HepG2 (cell line): ENCODE data around the gene ARFGEF3. TPM values are rescaled to one million over a fixed set of nuclear protein-coding genes. Genes with fewer than 3 reads are reported as not detected.

ENCODE experiments used
- AKNA ChIP-seq: sonication (generic); formaldehyde crosslinking; IDR thresholded peaks from 2 replicates; pipeline ENCODE4 v1.4.0; 2020; ENCODE audit warnings: missing genetic modification reagents, borderline replicate concordance
- ATF5 ChIP-seq: sonication (generic); formaldehyde crosslinking; IDR thresholded peaks from 2 replicates; pipeline ENCODE4 v1.4.0; 2020; ENCODE audit warnings: mild to moderate bottlenecking, low read depth, missing genetic modification reagents
- CBX2 ChIP-seq, 2 experiments: fragments of 200-600 bp in 1 of 2; sonication (generic); formaldehyde crosslinking in 1 of 2; IDR thresholded peaks; 2 replicates each; pipeline versions ENCODE4 v1.7.0 to v1.8.1; 2018 to 2022; ENCODE audit warnings: low read depth in 2 of 2, low read length in 1 of 2, mild to moderate bottlenecking in 1 of 2, missing genetic modification reagents in 1 of 2
- DR1 ChIP-seq: sonication (generic); formaldehyde crosslinking; IDR thresholded peaks from 2 replicates; pipeline ENCODE4 v1.8.0; 2021; ENCODE audit warnings: mild to moderate bottlenecking, missing genetic modification reagents, inconsistent platforms
- MED8 ChIP-seq: sonication (generic); formaldehyde crosslinking; IDR thresholded peaks from 2 replicates; pipeline ENCODE4 v1.8.1; 2023; ENCODE audit warnings: mild to moderate bottlenecking, missing genetic modification reagents; ENCODE audit not compliant: insufficient replicate concordance
- PCBP2 ChIP-seq: fragments of 200-400 bp; formaldehyde crosslinking; optimal IDR thresholded peaks from 2 replicates; pipeline ENCODE3; 2018; ENCODE audit warnings: low read length, low read depth; ENCODE audit not compliant: poor library complexity, severe bottlenecking
- RFXAP ChIP-seq: sonication (generic); formaldehyde crosslinking; IDR thresholded peaks from 2 replicates; pipeline ENCODE4 v1.4.0; 2020; ENCODE audit warnings: missing genetic modification reagents, borderline replicate concordance
- ZNF329 ChIP-seq: sonication (generic); formaldehyde crosslinking; IDR thresholded peaks from 2 replicates; pipeline ENCODE4 v1.9.0; 2021; ENCODE audit warnings: low read depth, mild to moderate bottlenecking, missing genetic modification reagents
- ZNF431 ChIP-seq: sonication (generic); formaldehyde crosslinking; IDR thresholded peaks from 2 replicates; pipeline ENCODE4 v1.9.0; 2022; ENCODE audit warnings: missing genetic modification reagents, low read depth, mild to moderate bottlenecking, borderline replicate concordance
- ZNF878 ChIP-seq: sonication (generic); formaldehyde crosslinking; IDR thresholded peaks from 2 replicates; pipeline ENCODE4 v1.8.1; 2023; ENCODE audit warnings: mild to moderate bottlenecking, missing genetic modification reagents, moderate library complexity
- polyA plus RNA-seq, 8 experiments: library from polyadenylated mRNA; depleted of rRNA in 3 of 8; stranded (reverse) in 7 of 8; unstranded in 1 of 8; fragments of >200 nt; fragmentation: Illumina TruSeq in 4 of 8; extraction: Trizol in 4 of 8; gene quantifications; 2 replicates each; pipeline versions ENCODE4 v1.2.1 to v1.2.3, GENCODE V29; 2011 to 2016; ENCODE audit warnings: low read depth in 4 of 8, missing spikeins in 1 of 8, mixed read lengths in 1 of 8; ENCODE audit not compliant: insufficient read depth in 1 of 8
- total RNA-seq, 5 experiments: library from RNA; depleted of rRNA; stranded (reverse); fragments of >200 nt; fragmentation: Illumina TruSeq; extraction: Trizol; gene quantifications; 2 replicates each; pipeline ENCODE4 v1.2.3, GENCODE V29; 2016; ENCODE audit warnings: low read depth in 1 of 5
- TF ChIP-seq, protein P1 (sequence below): sonication (generic); formaldehyde crosslinking; IDR thresholded peaks from 2 replicates; pipeline ENCODE4 v1.5.0; 2020; ENCODE audit warnings: mild to moderate bottlenecking, missing genetic modification reagents, borderline replicate concordance

The ARFGEF3 gene
- total and polyA plus RNA-seq, 2 of the 13 experiments (the other 11 are each of a cell fraction or from before 2014, with no cell fraction given), result 0.60 to 2.6 TPM

GRCh38 chr6:138310821-138311220, 149.1 kb downstream of the ARFGEF3 start (continued):
- TF ChIP-seq AKNA (CRISPR knock-in tag) (no peak), MED8 (no peak), ZNF329 (no peak), ZNF431 (CRISPR knock-in tag) (no peak), CBX2 (IDR thresholded peaks at IDR 0.05; ENCODE audit: low read depth, low read length) (no peak), CBX2 (CRISPR knock-in tag; IDR thresholded peaks at IDR 0.05; ENCODE audit: low read depth) (no peak), PCBP2 (no peak), RFXAP (CRISPR knock-in tag) (no peak), ZNF878 (CRISPR knock-in tag) (no peak), DR1 (CRISPR knock-in tag) (no peak), ATF5 (CRISPR knock-in tag) (no peak)
- TF ChIP-seq, protein P1, sequence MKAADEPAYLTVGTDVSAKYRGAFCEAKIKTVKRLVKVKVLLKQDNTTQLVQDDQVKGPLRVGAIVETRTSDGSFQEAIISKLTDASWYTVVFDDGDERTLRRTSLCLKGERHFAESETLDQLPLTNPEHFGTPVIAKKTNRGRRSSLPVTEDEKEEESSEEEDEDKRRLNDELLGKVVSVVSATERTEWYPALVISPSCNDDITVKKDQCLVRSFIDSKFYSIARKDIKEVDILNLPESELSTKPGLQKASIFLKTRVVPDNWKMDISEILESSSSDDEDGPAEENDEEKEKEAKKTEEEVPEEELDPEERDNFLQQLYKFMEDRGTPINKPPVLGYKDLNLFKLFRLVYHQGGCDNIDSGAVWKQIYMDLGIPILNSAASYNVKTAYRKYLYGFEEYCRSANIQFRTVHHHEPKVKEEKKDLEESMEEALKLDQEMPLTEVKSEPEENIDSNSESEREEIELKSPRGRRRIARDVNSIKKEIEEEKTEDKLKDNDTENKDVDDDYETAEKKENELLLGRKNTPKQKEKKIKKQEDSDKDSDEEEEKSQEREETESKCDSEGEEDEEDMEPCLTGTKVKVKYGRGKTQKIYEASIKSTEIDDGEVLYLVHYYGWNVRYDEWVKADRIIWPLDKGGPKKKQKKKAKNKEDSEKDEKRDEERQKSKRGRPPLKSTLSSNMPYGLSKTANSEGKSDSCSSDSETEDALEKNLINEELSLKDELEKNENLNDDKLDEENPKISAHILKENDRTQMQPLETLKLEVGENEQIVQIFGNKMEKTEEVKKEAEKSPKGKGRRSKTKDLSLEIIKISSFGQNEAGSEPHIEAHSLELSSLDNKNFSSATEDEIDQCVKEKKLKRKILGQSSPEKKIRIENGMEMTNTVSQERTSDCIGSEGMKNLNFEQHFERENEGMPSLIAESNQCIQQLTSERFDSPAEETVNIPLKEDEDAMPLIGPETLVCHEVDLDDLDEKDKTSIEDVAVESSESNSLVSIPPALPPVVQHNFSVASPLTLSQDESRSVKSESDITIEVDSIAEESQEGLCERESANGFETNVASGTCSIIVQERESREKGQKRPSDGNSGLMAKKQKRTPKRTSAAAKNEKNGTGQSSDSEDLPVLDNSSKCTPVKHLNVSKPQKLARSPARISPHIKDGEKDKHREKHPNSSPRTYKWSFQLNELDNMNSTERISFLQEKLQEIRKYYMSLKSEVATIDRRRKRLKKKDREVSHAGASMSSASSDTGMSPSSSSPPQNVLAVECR (CRISPR knock-in tag), result no peak
- TF ChIP-seq, all 625 proteins: peak for 0
